ENCODE data around the gene FAIM2. TPM values are rescaled to one million over a fixed set of nuclear protein-coding genes. Genes with fewer than 3 reads are reported as not detected.
A peak's percentile ranks its signal among the peaks of the same experiment; 100 is the strongest.

Gene FAIM2
- total RNA-seq, 2 donors from 2014 or later: 0.39 to 0.67 TPM

- Mint-ChIP-seq H3K27ac (peak overlapping the region; percentile 15), H3K36me3 (ENCODE audit: insufficient read depth in 2 of 2) (peaks cover 0 to 2% of the 10 kb centered on the region in 2 donors), H3K9me3 (no peaks in the 10 kb centered on the region), H3K27me3 (ENCODE audit: low read depth) (no peaks in the 10 kb centered on the region), H3K4me1 (ENCODE audit: low read depth) (peaks cover 14% of the 10 kb centered on the region), H3K4me3 (no peak overlapping the region)
- ATAC-seq (replicated peaks in 1 of 2) (no peak), DNase-seq (no peak)
These were observed 85.3 kb downstream of the FAIM2 start for GRCh38 chr12:49818241-49818895.

Other genes starting within 250 kb of the FAIM2 start
- 10 to 100 TPM; 40.6 to 42.0 TPM for gene FMNL3, start 196.5 kb downstream of the FAIM2 start, total RNA-seq
- gene TMBIM6, start 162.3 kb downstream of the FAIM2 start, total RNA-seq: 100 to 1,000 TPM; 755 to 785 TPM
- gene NCKAP5L, start 75.5 kb downstream of the FAIM2 start, total RNA-seq: 1 to 10 TPM; 5.4 to 5.6 TPM
- 10 to 100 TPM in 1 of 2 donors, 1 to 10 TPM in 1; 9.0 to 10.8 TPM for gene BCDIN3D, start 60.8 kb downstream of the FAIM2 start, total RNA-seq
- gene AQP2, start 46.8 kb upstream of the FAIM2 start, total RNA-seq: not detected
- not detected for gene AQP5, start 58.0 kb upstream of the FAIM2 start, total RNA-seq
- not detected for gene AQP6, start 69.0 kb upstream of the FAIM2 start, total RNA-seq
- 100 to 1,000 TPM; 121 to 150 TPM for gene RACGAP1, start 121.6 kb upstream of the FAIM2 start, total RNA-seq
- gene ASIC1, start 153.7 kb upstream of the FAIM2 start, total RNA-seq: 10 to 100 TPM in 1 of 2 donors, 1 to 10 TPM in 1; 5.8 to 12.4 TPM
- 100 to 1,000 TPM in 1 of 2 donors, 10 to 100 TPM in 1; 91.0 to 111 TPM for gene SMARCD1, start 181.4 kb upstream of the FAIM2 start, total RNA-seq
- 1 to 10 TPM; 1.6 to 3.5 TPM for gene GPD1, start 200.1 kb upstream of the FAIM2 start, total RNA-seq
- gene COX14, start 208.3 kb upstream of the FAIM2 start, total RNA-seq: 10 to 100 TPM; 41.5 to 50.1 TPM

Data from activated T-cell treated with anti-CD3 and anti-CD28 coated beads, Interleukin-2, amount 50 U/mL, for 72 hours (primary cell).